DMS53 (cell line): ENCODE data around the gene CTDNEP1.

Source experiments
- DNase-seq: peaks from one replicate; lab custom pipeline; 2025; lab: John Stamatoyannopoulos, UW

CTDNEP1 gene

GRCh38 chr17:7228920-7229319 is 22.6 kb downstream of the CTDNEP1 start:
- DNase-seq, result no peak

GRCh38 chr17:7226721-7227710 is 24.5 kb downstream of the CTDNEP1 start:
- no peak for DNase-seq

GRCh38 chr17:7225711-7226331 is 25.7 kb downstream of the CTDNEP1 start:
- DNase-seq, result no peak

DNA sequence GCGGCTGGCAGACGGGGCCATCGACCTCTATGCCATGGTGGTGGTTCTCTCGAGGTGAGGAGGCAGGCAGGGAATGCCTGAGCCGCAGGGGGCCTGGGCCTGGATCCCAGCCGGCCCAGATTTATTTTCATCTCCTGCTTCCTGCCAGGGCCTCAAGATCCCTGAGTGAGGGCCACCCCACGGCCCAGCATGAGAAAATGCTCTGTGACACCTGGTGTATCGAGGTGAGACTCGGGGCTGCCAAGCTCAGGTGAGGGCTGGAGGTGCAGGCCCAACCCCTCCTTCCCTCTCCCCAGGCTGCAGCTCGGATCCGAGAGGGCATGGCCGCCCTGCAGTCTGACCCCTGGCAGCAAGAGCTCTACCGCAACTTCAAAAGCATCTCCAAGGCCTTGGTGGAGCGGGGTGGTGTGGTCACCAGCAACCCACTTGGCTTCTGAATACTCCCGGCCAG is 26.8 kb downstream of the CTDNEP1 start:
- no peak for DNase-seq

- DNase-seq, result no peak
Measured at GRCh38 chr17:7224110-7224509, 27.4 kb downstream of the CTDNEP1 start.

DNA sequence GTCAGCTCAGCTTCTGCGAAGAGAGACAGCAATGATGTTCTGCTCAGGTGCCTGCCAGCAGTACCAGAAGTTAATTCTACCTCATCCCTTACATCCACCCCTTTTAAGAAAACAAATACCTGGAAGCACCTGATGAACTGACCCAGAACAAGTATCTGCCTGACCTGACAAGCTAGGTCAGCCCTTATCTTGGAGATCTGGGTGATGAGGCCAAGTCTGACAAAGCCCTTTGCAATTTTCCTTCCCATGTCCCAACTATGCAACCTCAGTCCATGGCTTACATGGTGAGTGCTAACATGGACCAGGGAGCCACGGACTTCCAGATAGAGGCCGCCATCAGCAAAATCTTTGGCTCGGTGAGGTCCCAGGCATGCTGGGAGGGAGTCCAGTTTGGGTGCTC is 28.2 kb downstream of the CTDNEP1 start:
- DNase-seq, result no peak

DNA sequence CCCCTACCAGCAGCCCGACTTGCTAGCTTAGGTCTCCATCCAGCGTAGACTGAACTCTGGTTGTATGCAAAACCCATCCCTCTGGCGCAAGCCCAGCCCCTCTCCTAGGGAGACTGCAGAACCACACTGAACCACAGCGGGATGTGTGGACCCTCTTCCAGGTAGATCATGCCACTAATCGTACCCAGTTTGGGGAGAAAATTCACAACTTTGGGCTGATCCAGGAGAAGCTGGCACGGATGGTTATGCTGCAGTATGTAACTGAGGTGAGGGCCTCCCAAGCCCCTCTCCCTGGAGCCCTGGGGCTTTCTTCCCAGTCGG is 28.6 kb downstream of the CTDNEP1 start:
- DNase-seq, result no peak

GRCh38 chr17:7222093-7222971 is 29.2 kb downstream of the CTDNEP1 start:
- DNase-seq, result no peak

- DNase-seq, result no peak
Measured at GRCh38 chr17:7221278-7222092, 30.0 kb downstream of the CTDNEP1 start.

- DNase-seq, result peak; percentile 89
Measured at GRCh38 chr17:7220593-7221277, 30.8 kb downstream of the CTDNEP1 start.

DNA sequence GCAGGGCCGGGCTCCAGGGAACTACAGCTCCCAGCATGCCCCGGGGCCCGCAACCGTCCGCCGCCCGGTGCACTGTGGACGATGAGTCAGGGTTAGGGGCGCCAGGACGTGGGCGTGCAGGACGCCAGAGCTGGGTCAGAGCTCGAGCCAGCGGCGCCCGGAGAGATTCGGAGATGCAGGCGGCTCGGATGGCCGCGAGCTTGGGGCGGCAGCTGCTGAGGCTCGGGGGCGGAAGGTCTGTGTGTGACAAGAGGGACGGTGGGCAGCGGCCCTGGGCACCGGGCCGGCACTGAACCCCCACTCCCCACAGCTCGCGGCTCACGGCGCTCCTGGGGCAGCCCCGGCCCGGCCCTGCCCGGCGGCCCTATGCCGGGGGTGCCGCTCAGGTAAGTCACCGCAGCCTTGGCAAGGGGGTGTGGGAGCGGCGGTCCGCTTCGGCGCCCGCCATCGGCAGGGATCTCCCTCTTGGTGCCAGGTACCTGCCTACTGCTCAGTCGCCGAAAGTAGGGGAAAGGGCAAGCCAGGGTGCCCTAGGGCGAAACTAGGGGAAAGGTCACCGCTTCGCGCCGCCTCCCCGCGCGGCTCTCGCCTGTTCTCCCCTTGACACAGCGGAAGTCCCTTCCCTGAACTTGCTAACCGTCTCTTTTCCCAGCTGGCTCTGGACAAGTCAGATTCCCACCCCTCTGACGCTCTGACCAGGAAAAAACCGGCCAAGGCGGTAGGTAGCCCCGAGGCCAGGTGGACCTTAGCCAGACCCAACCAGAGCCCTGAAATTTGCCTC is 31.5 kb downstream of the CTDNEP1 start, which contains the start of the genes ACADVL and DLG4:
TSS of gene ACADVL (plus strand) at position 127 of the 781 bp plus-strand sequence. CDS start at position 174, 47 bp downstream.
TSS of gene DLG4 (minus strand) at position 25 of the 781 bp plus-strand sequence.
- DNase-seq, result peak; percentile 94

GRCh38 chr17:7219229-7219811 is 32.2 kb downstream of the CTDNEP1 start:
- DNase-seq, result no peak

DNA sequence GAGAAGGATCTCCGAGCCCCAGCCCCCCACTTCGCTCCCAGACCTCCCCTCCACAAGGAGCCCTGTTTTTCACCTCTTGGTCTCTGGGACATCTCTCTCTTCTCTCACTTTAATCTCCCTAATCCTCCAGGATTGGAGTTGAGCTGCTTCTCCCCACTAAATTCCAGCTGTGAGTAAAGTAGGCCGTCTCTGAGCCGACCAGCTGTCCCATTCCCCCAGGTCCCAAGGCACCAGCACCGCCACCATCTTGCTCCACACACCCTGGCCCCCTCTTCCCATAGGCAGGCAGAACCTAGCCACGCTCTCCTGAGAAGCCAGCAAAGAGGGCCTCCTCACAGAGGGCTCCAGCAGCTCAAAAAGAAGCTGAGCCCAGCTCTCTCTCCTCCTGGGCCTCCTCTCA is 32.8 kb downstream of the CTDNEP1 start:
- DNase-seq, result no peak

- DNase-seq, result no peak
Measured at GRCh38 chr17:7218166-7218565, 33.4 kb downstream of the CTDNEP1 start.

DNA sequence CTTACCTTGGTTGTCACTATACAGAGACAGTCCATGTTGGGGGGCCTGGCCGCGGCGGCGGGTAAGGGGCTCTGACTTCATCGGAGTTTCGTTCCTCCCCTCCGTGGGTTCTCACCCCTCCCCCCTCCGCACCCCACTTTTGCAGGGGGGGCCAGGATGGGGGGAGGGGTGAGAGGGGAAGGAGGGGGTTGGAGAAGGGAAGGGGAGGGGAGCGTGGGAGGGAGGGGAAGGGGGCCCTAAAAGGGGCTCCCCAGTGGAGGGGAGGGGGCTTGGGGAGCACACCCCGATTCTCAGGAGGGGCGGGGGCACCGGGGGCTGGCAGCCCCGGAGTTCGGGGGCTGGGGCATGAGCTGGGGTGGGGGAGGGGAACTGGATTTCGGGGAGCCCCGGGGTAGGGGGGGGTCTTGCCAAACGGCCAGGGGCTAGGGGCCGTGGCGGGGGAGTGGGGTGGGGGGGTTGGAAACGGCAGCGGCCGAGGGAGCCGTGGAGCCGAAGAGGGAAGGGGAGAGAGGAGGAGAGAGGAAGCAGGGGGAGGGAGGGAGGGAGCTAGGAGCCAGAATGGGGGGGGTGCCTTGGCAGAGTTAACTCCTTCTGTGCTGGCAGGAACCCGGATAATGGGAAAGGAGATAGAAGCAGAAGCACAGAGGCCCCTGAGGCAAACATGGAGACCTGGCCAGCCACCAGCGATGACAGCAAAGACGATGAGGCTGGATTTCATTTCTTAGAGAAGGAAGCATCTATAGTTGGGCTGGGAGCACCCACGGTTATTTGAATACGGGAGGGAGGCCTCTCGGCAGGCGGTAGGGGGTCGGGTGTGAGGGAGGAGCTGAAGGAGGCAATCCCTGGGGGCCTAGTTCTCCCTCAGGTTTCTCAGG is 34.2 kb downstream of the CTDNEP1 start:
- DNase-seq, result peak; percentile 74

DNA sequence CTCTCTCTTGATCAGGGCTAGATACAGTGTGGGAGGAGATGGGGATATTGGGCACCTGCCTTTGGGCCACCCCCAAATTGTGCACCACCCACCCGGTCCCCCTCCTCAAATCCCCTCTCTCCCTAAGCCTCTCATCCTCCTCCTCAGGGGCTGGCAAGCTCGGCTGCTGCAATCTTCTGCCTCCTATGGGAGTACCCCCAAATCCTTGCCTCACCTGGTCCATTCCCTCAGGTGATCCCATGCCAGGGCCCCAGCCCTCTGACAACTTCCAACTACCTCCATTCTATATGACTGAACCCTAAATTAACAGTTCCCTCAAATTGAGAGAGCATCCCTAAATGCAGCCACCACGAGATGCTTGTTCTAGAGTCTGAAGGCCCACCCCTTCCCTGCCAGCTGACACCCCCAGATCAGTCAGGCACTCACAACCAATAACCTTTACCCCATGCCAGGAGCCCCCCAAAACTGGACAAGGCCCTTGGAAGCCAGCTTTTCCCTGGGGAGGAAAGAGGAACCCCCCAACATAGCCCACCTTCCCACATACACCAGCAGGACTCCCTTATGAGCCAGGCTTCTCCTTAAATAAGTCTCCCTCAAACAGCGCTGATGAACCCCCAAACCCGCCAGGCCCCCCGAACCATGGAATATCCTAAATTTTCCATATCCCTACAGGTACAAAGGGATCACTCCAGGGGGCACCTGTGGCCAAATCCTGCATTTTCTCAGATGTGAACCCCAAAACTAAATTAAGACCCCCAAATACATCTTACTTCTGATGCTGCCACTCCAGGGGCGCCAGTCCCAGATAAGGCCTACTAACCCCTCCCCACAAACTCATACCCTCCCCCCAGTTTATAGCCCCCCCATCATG is 35.1 kb downstream of the CTDNEP1 start:
- DNase-seq, result no peak

GRCh38 chr17:7215652-7216180 is 35.8 kb downstream of the CTDNEP1 start:
- DNase-seq, result peak; percentile 49
